GM03348 (cell line): ENCODE measurements around the gene STX4.

Experiments used
- DNase-seq: peaks from one replicate; pipeline ENCODE4 v3.0.0; 2012; ENCODE audit warnings: low spot score

The STX4 gene

GRCh38 chr16:31032736-31033708, at the start of gene STX4:
TSS of gene STX4 (plus strand) at chr16:31033558. CDS start at chr16:31033806, 248 bp downstream.
- DNase-seq = peak; percentile 97

GRCh38 chr16:30983898-30984610, 49.3 kb upstream of the STX4 start:
- DNase-seq = no peak

- peak; percentile 97 for DNase-seq
Measured at GRCh38 chr16:30984669-30985400, 48.5 kb upstream of the STX4 start, which contains the start of gene HSD3B7. TSS of gene HSD3B7 (plus strand) at chr16:30985207. CDS start at chr16:30985659, 452 bp downstream.

- DNase-seq = peak; percentile 54
Measured at GRCh38 chr16:30985401-30986128, 47.8 kb upstream of the STX4 start.

- DNase-seq = no peak
Measured at GRCh38 chr16:30986129-30986991, 47.0 kb upstream of the STX4 start.

GRCh38 chr16:30987581-30988190, 45.7 kb upstream of the STX4 start:
- DNase-seq = no peak

- DNase-seq = no peak
Measured at GRCh38 chr16:30989469-30990047, 43.8 kb upstream of the STX4 start.

- DNase-seq = no peak
Measured at GRCh38 chr16:30990105-30990504, 43.3 kb upstream of the STX4 start.

GRCh38 chr16:30991052-30991451, 42.3 kb upstream of the STX4 start:
- DNase-seq = no peak

- no peak for DNase-seq
Measured at GRCh38 chr16:30992276-30992780, 41.0 kb upstream of the STX4 start.

GRCh38 chr16:30992931-30993816, 40.2 kb upstream of the STX4 start:
- no peak for DNase-seq

- DNase-seq = no peak
Measured at GRCh38 chr16:30995927-30996323, 37.4 kb upstream of the STX4 start.

- DNase-seq = peak; percentile 53
Measured at GRCh38 chr16:30996324-30996984, 36.9 kb upstream of the STX4 start.

- DNase-seq = peak; percentile 99
Measured at GRCh38 chr16:30996985-30997724, 36.2 kb upstream of the STX4 start.

GRCh38 chr16:30997725-30998711, 35.3 kb upstream of the STX4 start:
- peak; percentile 90 for DNase-seq
